ENCODE measurements around the gene H1-8.

The H1-8 gene

DNA sequence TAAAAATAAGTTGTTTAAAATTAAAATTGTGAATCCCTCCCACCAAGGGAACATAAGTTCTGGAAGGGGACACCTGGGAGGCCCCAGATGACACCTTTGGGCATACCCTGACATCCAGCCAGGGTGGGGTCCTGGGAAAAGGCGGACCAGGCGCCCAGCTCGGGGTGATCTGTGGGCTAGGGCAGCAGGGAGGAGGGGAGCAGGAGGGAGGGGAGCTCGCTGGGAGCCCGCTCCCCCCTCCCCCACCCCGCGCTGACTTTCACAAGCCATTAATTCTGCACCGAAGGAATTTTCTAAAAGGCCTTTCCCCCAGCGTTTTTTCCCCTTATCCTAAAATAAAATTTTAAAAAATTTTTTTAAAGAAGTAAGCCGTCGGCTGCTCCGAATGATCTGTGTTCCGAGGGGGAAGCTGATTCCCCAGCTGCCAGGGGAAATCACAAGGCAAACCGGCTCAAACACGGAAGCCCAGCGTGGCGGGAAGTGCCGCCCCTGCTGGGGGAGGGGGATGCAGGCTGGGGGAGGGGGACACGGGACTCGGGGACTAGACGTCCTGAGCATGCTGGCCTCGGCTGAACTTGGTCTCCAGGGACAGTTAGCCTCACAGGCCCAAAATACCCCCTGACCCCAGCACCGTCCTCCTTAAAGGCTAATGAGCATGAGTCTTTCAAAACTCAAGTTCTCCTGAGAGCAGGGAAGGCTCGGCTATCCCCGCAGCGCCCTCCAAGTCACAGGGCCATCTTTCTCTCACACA lies 49.6 kb downstream of the H1-8 start:
- Histone ChIP-seq H3K9me3 (ENCODE audit: insufficient read depth, low read length) (no peaks in the 10 kb centered on the region), H3K9ac (ENCODE audit: insufficient read length, low read depth) (peak overlapping the region; percentile 81), H3K36me3 (ENCODE audit: insufficient read depth, insufficient read length, low read length) (peaks cover 70% of the 10 kb centered on the region), H3K4me1 (ENCODE audit: insufficient read depth, insufficient read length) (peaks cover 71% of the 10 kb centered on the region), H3K4me3 (ENCODE audit: insufficient read length, low read depth) (no peak overlapping the region), H3K27me3 (ENCODE audit: insufficient read depth, insufficient read length) (no peaks in the 10 kb centered on the region)
- no peak for DNase-seq (ENCODE audit: low read depth, low spot score)
- TF ChIP-seq YY1 (IDR thresholded peaks at IDR 0.05; ENCODE audit: insufficient read depth, insufficient read length) (no peak), ZNF274 (IDR thresholded peaks at IDR 0.05; ENCODE audit: low read depth, low read length) (no peak), SUZ12 (IDR thresholded peaks at IDR 0.05; ENCODE audit: extremely low read depth, insufficient read depth, insufficient read length) (no peak)

DNA sequence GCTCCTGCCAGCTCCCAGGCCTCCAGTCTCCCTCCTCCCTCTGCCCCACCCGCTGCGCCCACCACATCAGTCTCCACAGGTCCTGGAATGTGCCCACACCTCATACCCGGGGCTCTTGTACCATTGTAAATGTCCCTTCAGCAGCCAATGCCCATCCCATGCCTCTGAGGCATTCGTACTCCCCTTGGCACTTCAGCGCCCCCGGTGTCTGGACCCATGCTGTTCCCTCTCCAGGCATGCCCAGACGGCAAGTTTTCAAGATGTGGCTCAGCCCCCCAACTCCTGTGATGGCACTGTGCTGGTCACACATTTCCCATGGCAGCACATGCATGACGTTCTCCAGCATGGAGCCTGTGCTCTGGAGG lies 50.2 kb downstream of the H1-8 start:
- Histone ChIP-seq H3K4me3 (ENCODE audit: insufficient read length, low read depth) (no peak overlapping the region), H3K9me3 (ENCODE audit: insufficient read depth, low read length) (no peaks in the 10 kb centered on the region), H3K27me3 (ENCODE audit: insufficient read depth, insufficient read length) (no peaks in the 10 kb centered on the region), H3K4me1 (ENCODE audit: insufficient read depth, insufficient read length) (peaks cover 72% of the 10 kb centered on the region), H3K9ac (ENCODE audit: insufficient read length, low read depth) (peak overlapping the region; percentile 81), H3K36me3 (ENCODE audit: insufficient read depth, insufficient read length, low read length) (peaks cover 64% of the 10 kb centered on the region)
- DNase-seq (ENCODE audit: low read depth, low spot score) = no peak
- no peak for TF ChIP-seq YY1 (IDR thresholded peaks at IDR 0.05; ENCODE audit: insufficient read depth, insufficient read length)
- no peak for TF ChIP-seq SUZ12 (IDR thresholded peaks at IDR 0.05; ENCODE audit: extremely low read depth, insufficient read depth, insufficient read length)
- no peak for TF ChIP-seq ZNF274 (IDR thresholded peaks at IDR 0.05; ENCODE audit: low read depth, low read length)

DNA sequence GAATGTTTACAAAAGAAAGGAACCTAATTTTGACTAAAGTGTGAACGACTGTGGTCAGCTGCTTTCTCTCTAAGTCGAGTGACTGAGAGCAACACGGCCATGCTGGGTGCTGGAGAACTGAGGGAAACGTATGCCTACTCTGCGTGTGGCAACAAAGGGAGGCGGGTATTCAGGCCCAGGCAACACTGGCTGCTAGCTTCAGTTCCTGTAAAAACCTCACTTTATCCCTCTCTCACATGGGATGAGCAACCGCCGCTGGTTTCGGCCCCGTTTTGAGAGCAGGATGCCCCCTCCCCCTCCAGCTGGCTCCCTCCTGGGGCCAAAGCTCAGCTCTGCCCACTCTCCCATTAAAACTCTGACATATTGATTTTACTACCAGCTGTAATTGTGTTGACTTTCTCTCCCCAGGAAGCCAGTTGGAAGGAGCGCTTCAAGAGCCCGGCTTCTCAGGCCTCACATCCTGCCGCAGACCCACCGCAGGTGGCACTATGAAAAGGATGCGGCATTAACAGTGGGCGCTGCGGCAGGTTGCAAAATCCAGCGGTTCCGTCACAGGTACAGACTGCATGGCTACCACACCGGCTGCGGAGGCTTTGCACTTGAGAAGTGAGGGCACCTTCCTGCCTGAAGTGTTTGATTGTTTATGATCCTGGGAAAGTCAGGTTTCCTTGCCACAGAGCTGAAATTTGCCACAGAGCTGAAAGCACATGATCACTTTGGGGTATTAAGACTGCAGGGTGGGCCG lies 50.8 kb downstream of the H1-8 start:
- Histone ChIP-seq H3K9ac (ENCODE audit: insufficient read length, low read depth) (peak overlapping the region; percentile 53), H3K27me3 (ENCODE audit: insufficient read depth, insufficient read length) (no peaks in the 10 kb centered on the region), H3K36me3 (ENCODE audit: insufficient read depth, insufficient read length, low read length) (peaks cover 62% of the 10 kb centered on the region), H3K4me3 (ENCODE audit: insufficient read length, low read depth) (no peak overlapping the region), H3K9me3 (ENCODE audit: insufficient read depth, low read length) (no peaks in the 10 kb centered on the region), H3K4me1 (ENCODE audit: insufficient read depth, insufficient read length) (peaks cover 72% of the 10 kb centered on the region)
- TF ChIP-seq ZNF274 (IDR thresholded peaks at IDR 0.05; ENCODE audit: low read depth, low read length) = no peak
- TF ChIP-seq SUZ12 (IDR thresholded peaks at IDR 0.05; ENCODE audit: extremely low read depth, insufficient read depth, insufficient read length) = no peak
- TF ChIP-seq YY1 (IDR thresholded peaks at IDR 0.05; ENCODE audit: insufficient read depth, insufficient read length) = no peak
- DNase-seq (ENCODE audit: low read depth, low spot score) = no peak

DNA sequence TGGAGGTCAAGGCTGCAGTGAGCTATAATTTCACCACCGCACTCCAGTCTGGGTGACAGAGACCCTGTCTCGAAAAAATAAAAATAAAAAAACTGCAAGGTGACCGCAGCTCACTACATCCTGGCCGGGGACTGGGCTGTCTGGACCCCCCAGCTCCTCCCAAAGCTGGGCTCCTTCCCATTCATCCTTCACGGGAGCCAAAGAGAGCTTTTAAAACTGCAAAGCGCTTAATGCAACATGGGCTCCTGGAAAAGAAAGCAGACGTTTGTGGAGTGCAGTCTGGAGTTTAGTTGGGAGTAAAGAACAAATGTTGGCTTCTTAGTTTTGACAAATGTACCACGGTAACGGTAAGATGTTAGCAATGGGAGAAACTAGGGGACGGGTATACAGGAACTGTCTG lies 51.4 kb downstream of the H1-8 start:
- no peak for TF ChIP-seq YY1 (IDR thresholded peaks at IDR 0.05; ENCODE audit: insufficient read depth, insufficient read length)
- no peak for TF ChIP-seq ZNF274 (IDR thresholded peaks at IDR 0.05; ENCODE audit: low read depth, low read length)
- no peak for TF ChIP-seq SUZ12 (IDR thresholded peaks at IDR 0.05; ENCODE audit: extremely low read depth, insufficient read depth, insufficient read length)
- Histone ChIP-seq H3K4me3 (ENCODE audit: insufficient read length, low read depth) (no peak overlapping the region), H3K36me3 (ENCODE audit: insufficient read depth, insufficient read length, low read length) (peaks cover 59% of the 10 kb centered on the region), H3K4me1 (ENCODE audit: insufficient read depth, insufficient read length) (peaks cover 78% of the 10 kb centered on the region), H3K9me3 (ENCODE audit: insufficient read depth, low read length) (no peaks in the 10 kb centered on the region), H3K9ac (ENCODE audit: insufficient read length, low read depth) (peak overlapping the region; percentile 53), H3K27me3 (ENCODE audit: insufficient read depth, insufficient read length) (no peaks in the 10 kb centered on the region)
- DNase-seq (ENCODE audit: low read depth, low spot score) = no peak

DNA sequence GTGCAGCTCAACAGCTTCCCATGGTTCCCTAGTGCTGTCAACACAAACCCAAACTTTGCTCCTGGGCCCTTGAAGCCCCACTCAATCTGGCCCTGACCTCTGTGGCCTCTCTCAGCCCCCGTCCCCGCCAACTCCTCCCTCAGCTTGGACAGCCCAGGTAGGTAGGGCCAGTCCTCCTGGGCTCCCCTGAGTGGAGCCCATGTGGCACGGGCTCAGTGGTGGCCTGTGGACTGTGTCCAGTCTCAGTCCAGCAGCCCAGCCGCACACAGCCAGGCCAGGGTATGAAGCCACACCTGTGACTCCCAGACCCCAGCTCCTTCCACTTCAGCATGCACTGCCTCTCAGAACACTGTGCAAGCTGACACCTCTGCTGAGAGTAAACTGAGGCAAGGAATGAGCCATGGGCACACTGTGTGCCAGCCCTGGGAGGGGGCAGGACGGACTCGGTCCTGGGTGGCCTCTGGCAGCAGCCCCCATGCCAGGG lies 52.0 kb downstream of the H1-8 start:
- peaks cover 79% of the 10 kb centered on the region for H3K4me1 ChIP-seq (ENCODE audit: insufficient read depth, insufficient read length)
- no peak overlapping the region for H3K4me3 ChIP-seq (ENCODE audit: insufficient read length, low read depth)
- H3K27me3 ChIP-seq (ENCODE audit: insufficient read depth, insufficient read length) = no peaks in the 10 kb centered on the region
- peaks cover 54% of the 10 kb centered on the region for H3K36me3 ChIP-seq (ENCODE audit: insufficient read depth, insufficient read length, low read length)
- TF ChIP-seq SUZ12 (IDR thresholded peaks at IDR 0.05; ENCODE audit: extremely low read depth, insufficient read depth, insufficient read length) (no peak), ZNF274 (IDR thresholded peaks at IDR 0.05; ENCODE audit: low read depth, low read length) (no peak), YY1 (IDR thresholded peaks at IDR 0.05; ENCODE audit: insufficient read depth, insufficient read length) (no peak)
- H3K9ac ChIP-seq (ENCODE audit: insufficient read length, low read depth) = peak overlapping the region; percentile 69
- no peaks in the 10 kb centered on the region for H3K9me3 ChIP-seq (ENCODE audit: insufficient read depth, low read length)
- DNase-seq (ENCODE audit: low read depth, low spot score) = no peak

DNA sequence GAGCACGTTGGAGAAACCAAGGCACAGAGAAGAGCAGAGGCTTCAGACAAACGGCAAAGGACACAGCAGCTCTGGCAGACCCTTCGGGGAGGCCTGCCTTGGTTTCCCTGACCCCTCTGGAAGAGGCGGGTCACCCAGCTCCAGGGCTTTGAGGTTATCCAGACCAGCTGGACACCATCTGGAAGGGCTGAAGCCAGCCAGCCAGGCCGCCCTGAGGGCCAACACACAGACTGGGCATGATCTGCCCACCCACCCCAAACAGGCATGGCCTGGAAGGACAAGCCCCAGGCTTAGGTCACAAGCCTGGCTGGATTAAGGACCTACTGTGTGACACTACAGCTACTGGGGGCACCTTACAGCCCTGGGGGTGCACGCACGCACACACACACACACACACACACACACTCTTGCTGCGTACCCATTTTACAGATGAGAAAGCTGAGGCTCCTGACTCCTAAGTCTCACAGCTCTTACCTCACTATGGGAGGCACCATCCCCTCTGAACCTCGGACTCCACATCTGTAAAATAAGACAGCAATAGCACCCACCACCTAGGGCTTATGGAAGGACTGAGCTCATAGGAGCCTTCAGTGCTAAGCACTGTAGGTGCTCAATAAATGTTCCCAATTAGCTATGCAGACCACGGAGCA lies 52.7 kb downstream of the H1-8 start:
- TF ChIP-seq SUZ12 (IDR thresholded peaks at IDR 0.05; ENCODE audit: extremely low read depth, insufficient read depth, insufficient read length) = no peak
- TF ChIP-seq ZNF274 (IDR thresholded peaks at IDR 0.05; ENCODE audit: low read depth, low read length) = no peak
- TF ChIP-seq YY1 (IDR thresholded peaks at IDR 0.05; ENCODE audit: insufficient read depth, insufficient read length) = no peak
- Histone ChIP-seq H3K27me3 (ENCODE audit: insufficient read depth, insufficient read length) (no peaks in the 10 kb centered on the region), H3K9ac (ENCODE audit: insufficient read length, low read depth) (peak overlapping the region; percentile 74), H3K4me3 (ENCODE audit: insufficient read length, low read depth) (no peak overlapping the region), H3K4me1 (ENCODE audit: insufficient read depth, insufficient read length) (peaks cover 80% of the 10 kb centered on the region), H3K36me3 (ENCODE audit: insufficient read depth, insufficient read length, low read length) (peaks cover 54% of the 10 kb centered on the region), H3K9me3 (ENCODE audit: insufficient read depth, low read length) (no peaks in the 10 kb centered on the region)
- no peak for DNase-seq (ENCODE audit: low read depth, low spot score)

Measured in NT2/D1 (cell line).